ENCODE results near the gene HLA-DOB.
A peak's percentile ranks its signal among the peaks of the same experiment; 100 is the strongest.

Gene HLA-DOB

GRCh38 chr6:32857156-32857891 is 40.5 kb upstream of the HLA-DOB start:
- H3K4me3 ChIP-seq (ENCODE audit: low read depth, low read length) = no peak overlapping the region
- TF ChIP-seq MAX (IDR thresholded peaks at IDR 0.05; ENCODE audit: low read depth, low read length) (no peak), POLR2A (IDR thresholded peaks at IDR 0.05; ENCODE audit: extremely low read depth, insufficient read length) (no peak), MYC (IDR thresholded peaks at IDR 0.05; ENCODE audit: low read depth, low read length) (no peak), CTCF (IDR thresholded peaks at IDR 0.05; ENCODE audit: low read depth, low read length) (no peak)
- DNase-seq (ENCODE audit: low read depth) = no peak

- H3K4me3 ChIP-seq (ENCODE audit: low read depth, low read length) = no peak overlapping the region
- TF ChIP-seq CTCF (IDR thresholded peaks at IDR 0.05; ENCODE audit: low read depth, low read length) (no peak), MYC (IDR thresholded peaks at IDR 0.05; ENCODE audit: low read depth, low read length) (no peak), POLR2A (IDR thresholded peaks at IDR 0.05; ENCODE audit: extremely low read depth, insufficient read length) (no peak), MAX (IDR thresholded peaks at IDR 0.05; ENCODE audit: low read depth, low read length) (no peak)
- no peak for DNase-seq (ENCODE audit: low read depth)
These were observed 38.8 kb upstream of the HLA-DOB start for GRCh38 chr6:32855467-32856174.

GRCh38 chr6:32854376-32855178 is 37.8 kb upstream of the HLA-DOB start:
- peak overlapping the region; percentile 79 for H3K4me3 ChIP-seq (ENCODE audit: low read depth, low read length)
- peak; percentile 68 for DNase-seq (ENCODE audit: low read depth)
- no peak for TF ChIP-seq CTCF (IDR thresholded peaks at IDR 0.05; ENCODE audit: low read depth, low read length)
- TF ChIP-seq MAX (IDR thresholded peaks at IDR 0.05; ENCODE audit: low read depth, low read length) = no peak
- no peak for TF ChIP-seq MYC (IDR thresholded peaks at IDR 0.05; ENCODE audit: low read depth, low read length)
- TF ChIP-seq POLR2A (IDR thresholded peaks at IDR 0.05; ENCODE audit: extremely low read depth, insufficient read length) = no peak

- peak within 1 kb of the TSS; percentile 79 for H3K4me3 ChIP-seq (ENCODE audit: low read depth, low read length)
- TF ChIP-seq POLR2A (IDR thresholded peaks at IDR 0.05; ENCODE audit: extremely low read depth, insufficient read length) (peak; percentile 33), CTCF (IDR thresholded peaks at IDR 0.05; ENCODE audit: low read depth, low read length) (peak; percentile 68), MAX (IDR thresholded peaks at IDR 0.05; ENCODE audit: low read depth, low read length) (peak; percentile 64; the same call in 1 of the 2 replicates), MYC (IDR thresholded peaks at IDR 0.05; ENCODE audit: low read depth, low read length) (peak; percentile 4; the same call in 1 of the 2 replicates)
These were observed 37.0 kb upstream of the HLA-DOB start, which contains the start of the genes PSMB9 and TAP1 for GRCh38 chr6:32853541-32854375. TSS of gene PSMB9 (plus strand) at chr6:32854192. CDS start at chr6:32854230, 38 bp downstream. TSS of gene TAP1 (minus strand) at chr6:32853704. CDS start at chr6:32853636, 68 bp downstream.

More at GRCh38 chr6:32853541-32854375, 37.0 kb upstream of the HLA-DOB start, which contains the start of the genes PSMB9 and TAP1:
- DNase-seq (ENCODE audit: low read depth) = peak; percentile 93
